Measurements from ENCODE around the gene SIDT2.

SIDT2 gene

DNA sequence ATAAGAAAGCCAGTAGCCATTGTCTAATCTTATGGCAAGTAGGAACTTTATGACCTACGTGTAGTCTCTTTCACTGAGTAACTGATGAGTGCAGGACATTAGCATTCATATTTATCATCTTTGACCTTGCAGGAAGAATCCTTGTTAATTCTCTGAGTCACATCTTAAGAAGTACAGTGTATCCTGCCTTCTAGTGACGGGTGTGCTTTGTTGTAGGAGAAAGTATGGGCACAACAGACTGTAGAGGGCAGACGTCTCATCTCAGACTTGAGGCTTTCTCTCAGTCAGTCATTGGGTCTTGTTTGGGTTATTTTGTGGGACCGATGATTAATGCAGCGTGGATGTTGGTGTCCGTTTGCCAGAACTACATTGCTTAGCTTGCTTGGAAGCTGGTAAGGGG is 60.8 kb downstream of the SIDT2 start:
- in situ Hi-C loops (cut with MboI; ENCODE audit: low sequenced_read_pairs) = no loop called here
